Vagina (tissue), 2 donors: ENCODE measurements around the gene C3orf49.

Source experiments
- POLR2A ChIP-seq, 2 donors: fragments of 450-650 bp; IDR thresholded peaks; one replicate each; pipeline ENCODE4 v1.6.1; 2017; ENCODE audit warnings: antibody characterized with exemption in 2 of 2, mild to moderate bottlenecking in 2 of 2, moderate library complexity in 2 of 2
- TF ChIP-seq, protein P1 (sequence below), 3 experiments: fragments of 450-650 bp in 2 of 3; fragments of 200-600 bp in 1 of 3; sonication (generic) in 1 of 3; IDR thresholded peaks; one replicate each; pipeline ENCODE4 v1.5.1; 2017 to 2019; ENCODE audit warnings: antibody characterized with exemption in 3 of 3, mild to moderate bottlenecking in 2 of 3, moderate library complexity in 2 of 3

DNA sequence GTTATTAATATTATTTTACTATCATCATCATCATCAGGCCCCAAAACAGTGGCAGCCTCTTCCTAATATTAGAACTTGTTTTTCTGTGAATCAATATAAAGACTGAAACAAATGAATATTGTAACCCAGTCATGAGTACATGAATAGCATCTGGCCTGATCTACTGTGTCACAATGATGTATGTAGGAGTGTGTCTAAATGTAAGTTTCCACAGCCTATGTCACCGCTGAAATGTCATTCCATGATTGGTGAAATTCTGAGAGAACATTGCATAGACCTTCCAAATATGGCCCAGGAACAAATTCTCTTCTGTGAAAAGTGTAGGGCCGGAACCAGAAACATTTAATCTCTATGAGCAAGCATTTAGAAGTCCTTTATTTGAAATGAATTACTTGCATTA, 20.6 kb upstream of the C3orf49 start:
- TF ChIP-seq, protein P1, sequence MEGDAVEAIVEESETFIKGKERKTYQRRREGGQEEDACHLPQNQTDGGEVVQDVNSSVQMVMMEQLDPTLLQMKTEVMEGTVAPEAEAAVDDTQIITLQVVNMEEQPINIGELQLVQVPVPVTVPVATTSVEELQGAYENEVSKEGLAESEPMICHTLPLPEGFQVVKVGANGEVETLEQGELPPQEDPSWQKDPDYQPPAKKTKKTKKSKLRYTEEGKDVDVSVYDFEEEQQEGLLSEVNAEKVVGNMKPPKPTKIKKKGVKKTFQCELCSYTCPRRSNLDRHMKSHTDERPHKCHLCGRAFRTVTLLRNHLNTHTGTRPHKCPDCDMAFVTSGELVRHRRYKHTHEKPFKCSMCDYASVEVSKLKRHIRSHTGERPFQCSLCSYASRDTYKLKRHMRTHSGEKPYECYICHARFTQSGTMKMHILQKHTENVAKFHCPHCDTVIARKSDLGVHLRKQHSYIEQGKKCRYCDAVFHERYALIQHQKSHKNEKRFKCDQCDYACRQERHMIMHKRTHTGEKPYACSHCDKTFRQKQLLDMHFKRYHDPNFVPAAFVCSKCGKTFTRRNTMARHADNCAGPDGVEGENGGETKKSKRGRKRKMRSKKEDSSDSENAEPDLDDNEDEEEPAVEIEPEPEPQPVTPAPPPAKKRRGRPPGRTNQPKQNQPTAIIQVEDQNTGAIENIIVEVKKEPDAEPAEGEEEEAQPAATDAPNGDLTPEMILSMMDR (IDR thresholded peaks at IDR 0.05): no peak
- TF ChIP-seq POLR2A (IDR thresholded peaks at IDR 0.05): no peak
